Cardiac muscle cell (in vitro differentiated cells and primary cell): ENCODE data around the gene SOX5. TPM values are rescaled to one million over a fixed set of nuclear protein-coding genes. Genes with fewer than 3 reads are reported as not detected.

Experiments used
- DNase-seq, 2 donors: peaks; one replicate each; pipeline versions ENCODE4 v3.0.0 to v3.0.0-alpha.2; 2010 to 2017; ENCODE audit warnings: low read depth in 1 of 2, low spot score in 1 of 2
- H3K27ac ChIP-seq: fragments of 200-600 bp; sonication (generic); 2 replicates; pipeline ENCODE4 v1.5.1; 2016
- H3K27me3 ChIP-seq: fragments of 200-600 bp; sonication (generic); 2 replicates; pipeline ENCODE4 v1.6.0; 2016; ENCODE audit warnings: control low read depth
- H3K36me3 ChIP-seq: fragments of 200-600 bp; sonication (generic); 2 replicates; pipeline ENCODE4 v1.5.1; 2016; ENCODE audit warnings: control low read depth
- H3K4me1 ChIP-seq: fragments of 200-600 bp; sonication (generic); 2 replicates; pipeline ENCODE4 v1.8.1; 2017; ENCODE audit warnings: low read depth, mild to moderate bottlenecking, mixed run types
- H3K4me3 ChIP-seq: fragments of 200-600 bp; sonication (generic); 2 replicates; pipeline ENCODE4 v1.5.1; 2016; ENCODE audit warnings: mild to moderate bottlenecking
- H3K9me3 ChIP-seq: fragments of 200-600 bp; sonication (generic); 2 replicates; pipeline ENCODE4 v1.5.1; 2017; ENCODE audit warnings: low read depth, mild to moderate bottlenecking, control low read depth
- polyA plus RNA-seq: library from polyadenylated mRNA; unstranded; fragments of >200 nt; fragmentation: Nextera tagmentation; extraction: Ambion mirVana; gene quantifications from 2 replicates; pipeline ENCODE4 v1.2.1, GENCODE V29; 2016
- total RNA-seq: library from RNA; depleted of rRNA; stranded (reverse); fragments of >200 nt; gene quantifications from 2 replicates; pipeline ENCODE4 v1.2.3, GENCODE V29; 2016
- TF ChIP-seq, protein P1 (sequence below): IDR thresholded peaks from 2 replicates; pipeline ENCODE4 v1.5.1; 2012; ENCODE audit warnings: low read depth, mild to moderate bottlenecking, low read length

The SOX5 gene
- total and polyA plus RNA-seq, 2 experiments from 2014 or later = 6.8 to 11.9 TPM

DNA sequence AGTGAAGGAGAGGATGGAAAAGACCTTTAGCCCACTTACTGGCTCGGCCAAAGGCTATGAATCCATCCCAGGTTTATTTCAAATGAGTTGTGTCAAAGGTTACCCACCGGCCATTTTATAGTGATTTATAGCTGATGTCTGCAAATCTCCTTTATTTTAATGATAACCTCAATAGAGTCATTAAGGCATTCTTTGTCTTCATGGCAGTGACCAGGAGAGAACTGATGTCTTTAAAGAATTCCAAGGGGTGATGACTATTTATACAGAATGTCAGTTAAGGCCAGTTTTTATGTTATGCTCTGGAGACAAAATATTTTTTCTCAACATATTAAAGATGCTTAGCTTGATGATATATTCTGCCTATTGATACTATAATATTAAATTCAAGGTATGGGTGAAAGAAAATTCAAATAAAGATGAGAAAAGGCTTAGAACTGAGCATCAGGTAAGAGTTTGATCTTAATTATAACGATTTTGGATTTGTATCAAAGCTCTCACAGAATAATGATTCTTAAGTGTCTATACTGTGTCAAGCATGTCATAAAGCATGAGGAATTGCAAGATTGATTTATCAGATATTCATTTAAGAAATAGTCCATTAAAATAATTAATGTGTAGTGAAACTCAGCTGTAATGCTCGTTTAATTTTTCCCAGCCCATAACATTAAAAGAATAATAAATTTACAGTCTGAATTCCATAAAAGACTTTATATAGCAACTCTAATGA, 361.5 kb downstream of the SOX5 start:
- DNase-seq = no peak
- Histone ChIP-seq H3K27ac (no peak overlapping the region), H3K36me3 (no peaks in the 10 kb centered on the region), H3K9me3 (no peaks in the 10 kb centered on the region), H3K4me3 (no peak overlapping the region), H3K27me3 (no peaks in the 10 kb centered on the region), H3K4me1 (no peaks in the 10 kb centered on the region)
- TF ChIP-seq, protein P1, sequence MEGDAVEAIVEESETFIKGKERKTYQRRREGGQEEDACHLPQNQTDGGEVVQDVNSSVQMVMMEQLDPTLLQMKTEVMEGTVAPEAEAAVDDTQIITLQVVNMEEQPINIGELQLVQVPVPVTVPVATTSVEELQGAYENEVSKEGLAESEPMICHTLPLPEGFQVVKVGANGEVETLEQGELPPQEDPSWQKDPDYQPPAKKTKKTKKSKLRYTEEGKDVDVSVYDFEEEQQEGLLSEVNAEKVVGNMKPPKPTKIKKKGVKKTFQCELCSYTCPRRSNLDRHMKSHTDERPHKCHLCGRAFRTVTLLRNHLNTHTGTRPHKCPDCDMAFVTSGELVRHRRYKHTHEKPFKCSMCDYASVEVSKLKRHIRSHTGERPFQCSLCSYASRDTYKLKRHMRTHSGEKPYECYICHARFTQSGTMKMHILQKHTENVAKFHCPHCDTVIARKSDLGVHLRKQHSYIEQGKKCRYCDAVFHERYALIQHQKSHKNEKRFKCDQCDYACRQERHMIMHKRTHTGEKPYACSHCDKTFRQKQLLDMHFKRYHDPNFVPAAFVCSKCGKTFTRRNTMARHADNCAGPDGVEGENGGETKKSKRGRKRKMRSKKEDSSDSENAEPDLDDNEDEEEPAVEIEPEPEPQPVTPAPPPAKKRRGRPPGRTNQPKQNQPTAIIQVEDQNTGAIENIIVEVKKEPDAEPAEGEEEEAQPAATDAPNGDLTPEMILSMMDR = no peak

DNA sequence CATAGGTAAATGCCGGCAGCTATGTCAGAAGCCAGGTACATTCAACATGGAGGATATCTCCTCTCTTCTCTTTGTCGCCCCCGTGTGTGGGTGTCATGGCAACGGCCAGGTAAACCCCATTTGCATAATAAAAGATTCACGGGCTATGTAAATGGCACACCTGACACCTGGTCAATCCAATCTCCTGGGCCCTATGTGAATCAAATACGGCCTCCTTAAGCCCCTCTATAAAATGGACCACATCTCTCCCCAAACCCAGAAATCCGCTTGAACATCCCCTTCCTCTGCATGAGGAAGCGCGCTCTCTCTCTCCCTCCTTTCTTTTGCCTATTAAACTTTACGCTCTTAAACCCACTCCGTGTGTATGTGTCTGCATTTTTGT, 363.7 kb downstream of the SOX5 start:
- no peak for DNase-seq
- TF ChIP-seq, protein P1 = no peak
- H3K9me3 ChIP-seq = no peaks in the 10 kb centered on the region
- no peaks in the 10 kb centered on the region for H3K4me1 ChIP-seq
- H3K27me3 ChIP-seq = no peaks in the 10 kb centered on the region
- H3K4me3 ChIP-seq = no peak overlapping the region
- no peak overlapping the region for H3K27ac ChIP-seq
- H3K36me3 ChIP-seq = no peaks in the 10 kb centered on the region

DNA sequence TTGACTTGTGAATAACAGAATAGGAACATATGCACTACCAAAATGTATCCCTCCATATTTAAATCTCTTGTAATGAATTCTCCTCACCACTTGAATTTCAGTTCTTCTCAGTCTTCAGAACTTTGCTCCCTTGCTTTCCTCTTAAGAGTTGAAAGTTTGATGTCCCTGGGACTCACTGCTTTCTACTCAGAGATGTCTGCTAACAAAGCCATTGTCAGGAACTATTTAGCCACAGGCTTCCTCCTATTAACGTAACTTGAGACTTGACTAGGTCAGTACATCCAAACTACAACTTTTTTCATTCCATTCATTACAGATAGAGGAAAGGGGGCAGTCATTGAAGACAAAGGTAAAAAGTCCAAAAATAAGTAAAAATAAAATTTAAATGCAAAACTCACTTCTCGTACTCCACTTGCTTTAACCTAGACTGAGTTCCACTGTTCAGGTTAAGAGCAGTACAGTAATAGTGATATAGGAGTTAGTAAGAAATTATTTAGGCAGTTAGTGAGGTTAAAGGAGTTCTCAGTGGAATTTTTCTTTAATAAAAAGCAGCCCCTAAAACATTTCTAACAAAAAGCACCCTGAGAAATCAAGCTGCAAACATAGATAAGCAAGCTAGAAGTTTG, 364.2 kb downstream of the SOX5 start:
- TF ChIP-seq, protein P1 = no peak
- Histone ChIP-seq H3K4me1 (no peaks in the 10 kb centered on the region), H3K36me3 (no peaks in the 10 kb centered on the region), H3K9me3 (no peaks in the 10 kb centered on the region), H3K27ac (no peak overlapping the region), H3K27me3 (no peaks in the 10 kb centered on the region), H3K4me3 (no peak overlapping the region)
- DNase-seq = no peak

DNA sequence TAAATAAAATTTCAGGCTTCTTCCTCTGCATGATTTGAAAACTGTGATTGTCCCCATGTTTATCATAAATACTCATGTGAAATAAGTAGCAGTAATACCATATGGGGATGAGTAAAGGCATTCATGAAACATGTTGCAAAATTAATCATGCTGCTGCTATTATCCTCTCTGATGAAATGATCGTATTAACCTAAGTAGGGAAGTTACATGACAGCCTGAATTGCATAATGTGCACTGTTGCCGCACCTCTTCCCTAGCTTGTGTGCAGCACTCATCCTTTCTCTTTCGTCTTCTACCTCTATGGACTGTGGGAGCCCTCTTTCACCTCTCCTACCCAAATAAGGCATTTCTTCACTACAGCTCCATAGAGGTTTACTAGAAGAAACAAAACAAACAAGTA, 367.6 kb downstream of the SOX5 start:
- TF ChIP-seq, protein P1 = no peak
- no peaks in the 10 kb centered on the region for H3K27me3 ChIP-seq
- no peak for DNase-seq
- no peak overlapping the region for H3K27ac ChIP-seq
- no peaks in the 10 kb centered on the region for H3K9me3 ChIP-seq
- no peaks in the 10 kb centered on the region for H3K36me3 ChIP-seq
- H3K4me3 ChIP-seq = no peak overlapping the region
- no peaks in the 10 kb centered on the region for H3K4me1 ChIP-seq

- no peak overlapping the region for H3K4me3 ChIP-seq
- H3K9me3 ChIP-seq = no peaks in the 10 kb centered on the region
- no peaks in the 10 kb centered on the region for H3K36me3 ChIP-seq
- no peaks in the 10 kb centered on the region for H3K4me1 ChIP-seq
- no peaks in the 10 kb centered on the region for H3K27me3 ChIP-seq
- no peak for DNase-seq
- no peak overlapping the region for H3K27ac ChIP-seq
- TF ChIP-seq, protein P1 = no peak
Observed at GRCh38 chr12:23579257-23579656, 370.2 kb downstream of the SOX5 start.
